ENCODE results near the gene TMED9.

The TMED9 gene

GRCh38 chr5:177555228-177555627 lies 36.8 kb upstream of the TMED9 start:
- ATAC-seq = no peak
- no peak for TF ChIP-seq PPARA (CRISPR knock-in tag; IDR thresholded peaks at IDR 0.05; ENCODE audit: borderline replicate concordance)
- TF ChIP-seq BACH2 (CRISPR knock-in tag; IDR thresholded peaks at IDR 0.05; ENCODE audit: borderline replicate concordance) = no peak
- TF ChIP-seq TOX (CRISPR knock-in tag; IDR thresholded peaks at IDR 0.05; ENCODE audit: borderline replicate concordance) = no peak
- TF ChIP-seq ZFP30 (CRISPR knock-in tag; IDR thresholded peaks at IDR 0.05) = no peak
- TF ChIP-seq, protein P1, sequence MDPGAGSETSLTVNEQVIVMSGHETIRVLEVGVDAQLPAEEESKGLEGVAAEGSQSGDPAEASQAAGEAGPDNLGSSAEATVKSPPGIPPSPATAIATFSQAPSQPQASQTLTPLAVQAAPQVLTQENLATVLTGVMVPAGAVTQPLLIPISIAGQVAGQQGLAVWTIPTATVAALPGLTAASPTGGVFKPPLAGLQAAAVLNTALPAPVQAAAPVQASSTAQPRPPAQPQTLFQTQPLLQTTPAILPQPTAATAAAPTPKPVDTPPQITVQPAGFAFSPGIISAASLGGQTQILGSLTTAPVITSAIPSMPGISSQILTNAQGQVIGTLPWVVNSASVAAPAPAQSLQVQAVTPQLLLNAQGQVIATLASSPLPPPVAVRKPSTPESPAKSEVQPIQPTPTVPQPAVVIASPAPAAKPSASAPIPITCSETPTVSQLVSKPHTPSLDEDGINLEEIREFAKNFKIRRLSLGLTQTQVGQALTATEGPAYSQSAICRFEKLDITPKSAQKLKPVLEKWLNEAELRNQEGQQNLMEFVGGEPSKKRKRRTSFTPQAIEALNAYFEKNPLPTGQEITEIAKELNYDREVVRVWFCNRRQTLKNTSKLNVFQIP (CRISPR knock-in tag; IDR thresholded peaks at IDR 0.05; ENCODE audit: borderline replicate concordance, low read depth) = no peak
- TF ChIP-seq ZNF70 (CRISPR knock-in tag; IDR thresholded peaks at IDR 0.05) = no peak
- TF ChIP-seq SNAI2 (CRISPR knock-in tag; IDR thresholded peaks at IDR 0.05) = no peak

GRCh38 chr5:177555665-177556064 lies 36.3 kb upstream of the TMED9 start:
- TF ChIP-seq PATZ1 (CRISPR knock-in tag; IDR thresholded peaks at IDR 0.05; ENCODE audit: borderline replicate concordance) (no peak), ZNF565 (CRISPR knock-in tag; conservative IDR thresholded peaks at IDR 0.05; ENCODE audit: low read depth) (no peak), TCF4 (CRISPR knock-in tag; IDR thresholded peaks at IDR 0.05; ENCODE audit: borderline replicate concordance) (no peak), CSDC2 (CRISPR knock-in tag; IDR thresholded peaks at IDR 0.05) (no peak), BACH2 (CRISPR knock-in tag; IDR thresholded peaks at IDR 0.05; ENCODE audit: borderline replicate concordance) (no peak), ZFP3 (CRISPR knock-in tag; IDR thresholded peaks at IDR 0.05) (no peak), ZFP30 (CRISPR knock-in tag; IDR thresholded peaks at IDR 0.05) (no peak), ESRRG (CRISPR knock-in tag; IDR thresholded peaks at IDR 0.05) (no peak), ISL1 (CRISPR knock-in tag; IDR thresholded peaks at IDR 0.05) (no peak), ZNF8 (CRISPR knock-in tag; IDR thresholded peaks at IDR 0.05) (no peak), PPARA (CRISPR knock-in tag; IDR thresholded peaks at IDR 0.05; ENCODE audit: borderline replicate concordance) (no peak), TOX (CRISPR knock-in tag; IDR thresholded peaks at IDR 0.05; ENCODE audit: borderline replicate concordance) (no peak), ZNF70 (CRISPR knock-in tag; IDR thresholded peaks at IDR 0.05) (no peak), ZC3H10 (CRISPR knock-in tag; IDR thresholded peaks at IDR 0.05) (no peak), ARNTL (CRISPR knock-in tag; IDR thresholded peaks at IDR 0.05; ENCODE audit: borderline replicate concordance, low read depth) (no peak), RARB (CRISPR knock-in tag; IDR thresholded peaks at IDR 0.05) (no peak)
- TF ChIP-seq, protein P1 (CRISPR knock-in tag; IDR thresholded peaks at IDR 0.05; ENCODE audit: borderline replicate concordance, low read depth) = no peak
- TF ChIP-seq, protein P2, sequence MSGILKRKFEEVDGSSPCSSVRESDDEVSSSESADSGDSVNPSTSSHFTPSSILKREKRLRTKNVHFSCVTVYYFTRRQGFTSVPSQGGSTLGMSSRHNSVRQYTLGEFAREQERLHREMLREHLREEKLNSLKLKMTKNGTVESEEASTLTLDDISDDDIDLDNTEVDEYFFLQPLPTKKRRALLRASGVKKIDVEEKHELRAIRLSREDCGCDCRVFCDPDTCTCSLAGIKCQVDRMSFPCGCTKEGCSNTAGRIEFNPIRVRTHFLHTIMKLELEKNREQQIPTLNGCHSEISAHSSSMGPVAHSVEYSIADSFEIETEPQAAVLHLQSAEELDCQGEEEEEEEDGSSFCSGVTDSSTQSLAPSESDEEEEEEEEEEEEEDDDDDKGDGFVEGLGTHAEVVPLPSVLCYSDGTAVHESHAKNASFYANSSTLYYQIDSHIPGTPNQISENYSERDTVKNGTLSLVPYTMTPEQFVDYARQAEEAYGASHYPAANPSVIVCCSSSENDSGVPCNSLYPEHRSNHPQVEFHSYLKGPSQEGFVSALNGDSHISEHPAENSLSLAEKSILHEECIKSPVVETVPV (CRISPR knock-in tag; IDR thresholded peaks at IDR 0.05) = no peak
- TF ChIP-seq, protein P3, sequence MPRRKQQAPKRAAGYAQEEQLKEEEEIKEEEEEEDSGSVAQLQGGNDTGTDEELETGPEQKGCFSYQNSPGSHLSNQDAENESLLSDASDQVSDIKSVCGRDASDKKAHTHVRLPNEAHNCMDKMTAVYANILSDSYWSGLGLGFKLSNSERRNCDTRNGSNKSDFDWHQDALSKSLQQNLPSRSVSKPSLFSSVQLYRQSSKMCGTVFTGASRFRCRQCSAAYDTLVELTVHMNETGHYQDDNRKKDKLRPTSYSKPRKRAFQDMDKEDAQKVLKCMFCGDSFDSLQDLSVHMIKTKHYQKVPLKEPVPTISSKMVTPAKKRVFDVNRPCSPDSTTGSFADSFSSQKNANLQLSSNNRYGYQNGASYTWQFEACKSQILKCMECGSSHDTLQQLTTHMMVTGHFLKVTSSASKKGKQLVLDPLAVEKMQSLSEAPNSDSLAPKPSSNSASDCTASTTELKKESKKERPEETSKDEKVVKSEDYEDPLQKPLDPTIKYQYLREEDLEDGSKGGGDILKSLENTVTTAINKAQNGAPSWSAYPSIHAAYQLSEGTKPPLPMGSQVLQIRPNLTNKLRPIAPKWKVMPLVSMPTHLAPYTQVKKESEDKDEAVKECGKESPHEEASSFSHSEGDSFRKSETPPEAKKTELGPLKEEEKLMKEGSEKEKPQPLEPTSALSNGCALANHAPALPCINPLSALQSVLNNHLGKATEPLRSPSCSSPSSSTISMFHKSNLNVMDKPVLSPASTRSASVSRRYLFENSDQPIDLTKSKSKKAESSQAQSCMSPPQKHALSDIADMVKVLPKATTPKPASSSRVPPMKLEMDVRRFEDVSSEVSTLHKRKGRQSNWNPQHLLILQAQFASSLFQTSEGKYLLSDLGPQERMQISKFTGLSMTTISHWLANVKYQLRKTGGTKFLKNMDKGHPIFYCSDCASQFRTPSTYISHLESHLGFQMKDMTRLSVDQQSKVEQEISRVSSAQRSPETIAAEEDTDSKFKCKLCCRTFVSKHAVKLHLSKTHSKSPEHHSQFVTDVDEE (CRISPR knock-in tag; IDR thresholded peaks at IDR 0.05) = no peak
- no peak for ATAC-seq

- ATAC-seq = no peak
- no peak for TF ChIP-seq PATZ1 (CRISPR knock-in tag; IDR thresholded peaks at IDR 0.05; ENCODE audit: borderline replicate concordance)
- no peak for TF ChIP-seq BACH2 (CRISPR knock-in tag; IDR thresholded peaks at IDR 0.05; ENCODE audit: borderline replicate concordance)
- TF ChIP-seq SNAI2 (CRISPR knock-in tag; IDR thresholded peaks at IDR 0.05) = no peak
Observed at GRCh38 chr5:177557041-177557647, 34.9 kb upstream of the TMED9 start.

Measured in SK-N-SH treated with all-trans-retinoic acid at 6 μM for 48 hours (cell line).